ENCODE results near the gene MFSD11.

GRCh38 chr17:76812263-76812662 is 74.3 kb downstream of the MFSD11 start:
- TF ChIP-seq CTCF (conservative IDR thresholded peaks at IDR 0.05) (no peak), ZFX (IDR thresholded peaks at IDR 0.05) (no peak)
